Neural cell (in vitro differentiated cells): ENCODE measurements around the gene CIROP. TPM values are rescaled to one million over a fixed set of nuclear protein-coding genes. Genes with fewer than 3 reads are reported as not detected.

Experiments used
- H2AFZ ChIP-seq: fragments of 200-600, 300-800 bp; sonication (generic), shearing (Covaris generic); 2 replicates; pipeline ENCODE4 v1.6.0; 2014; ENCODE audit warnings: low read depth, mild to moderate bottlenecking, antibody characterized with exemption, low read length, moderate library complexity
- H3F3A ChIP-seq: fragments of 200-600 bp; shearing (Covaris generic); 2 replicates; pipeline ENCODE4 v1.6.1; 2016; ENCODE audit warnings: mild to moderate bottlenecking, moderate library complexity, mixed read lengths, antibody characterized with exemption, low read length; ENCODE audit not compliant: insufficient read depth, poor library complexity, severe bottlenecking
- H3K27ac ChIP-seq: fragments of 200-600, 300-800 bp; sonication (generic), shearing (Covaris generic); 2 replicates; pipeline ENCODE4 v1.5.1; 2014; ENCODE audit warnings: mild to moderate bottlenecking, low read length, moderate library complexity
- H3K27me3 ChIP-seq: fragments of 300-800, 200-600 bp; sonication (generic), shearing (Covaris generic); 2 replicates; pipeline ENCODE4 v1.6.0; 2014; ENCODE audit warnings: mild to moderate bottlenecking, low read depth, low read length, moderate library complexity; ENCODE audit not compliant: insufficient read depth
- H3K36me3 ChIP-seq: fragments of 300-800, 200-600 bp; sonication (generic), shearing (Covaris generic); 2 replicates; pipeline ENCODE4 v1.5.1; 2014; ENCODE audit warnings: mild to moderate bottlenecking, antibody characterized with exemption, low read length, moderate library complexity; ENCODE audit not compliant: insufficient read depth
- H3K4me2 ChIP-seq: fragments of 300-800, 200-600 bp; sonication (generic), shearing (Covaris generic); 2 replicates; pipeline ENCODE4 v1.6.0; 2014; ENCODE audit warnings: mild to moderate bottlenecking, low read length
- H3K4me3 ChIP-seq: fragments of 300-800, 200-600 bp; sonication (generic), shearing (Covaris generic); 2 replicates; pipeline ENCODE4 v1.5.1; 2014; ENCODE audit warnings: mild to moderate bottlenecking, low read length, moderate library complexity
- H3K79me2 ChIP-seq: fragments of 200-600 bp; shearing (Covaris generic); replicated peaks from 2 replicates; pipeline ENCODE4 v1.6.0; 2014; ENCODE audit warnings: mild to moderate bottlenecking, low read length, moderate library complexity; ENCODE audit not compliant: insufficient read depth
- H3K9ac ChIP-seq: fragments of 300-800, 200-600 bp; sonication (generic), shearing (Covaris generic); 2 replicates; pipeline ENCODE4 v1.6.1; 2016; ENCODE audit warnings: mild to moderate bottlenecking, low read length, mixed read lengths
- H3K9me2 ChIP-seq: fragments of 200-600 bp; shearing (Covaris generic); 2 replicates; pipeline ENCODE4 v1.6.1; 2016; ENCODE audit warnings: mild to moderate bottlenecking, low read length, mixed read lengths; ENCODE audit not compliant: insufficient read depth
- H3K9me3 ChIP-seq: fragments of 200-600, 300-800 bp; sonication (generic), shearing (Covaris generic); 2 replicates; pipeline ENCODE4 v1.6.1; 2016; ENCODE audit warnings: mild to moderate bottlenecking, mixed run types, low read length, moderate library complexity, mixed read lengths
- H4K20me1 ChIP-seq: fragments of 200-600 bp; shearing (Covaris generic); 2 replicates; pipeline ENCODE4 v1.6.1; 2016; ENCODE audit warnings: mild to moderate bottlenecking, mixed run types; ENCODE audit not compliant: insufficient read depth
- CTCF ChIP-seq: fragments of 450-650 bp; IDR thresholded peaks from 2 replicates; pipeline ENCODE4 v1.5.1; 2014; ENCODE audit warnings: antibody characterized with exemption, mild to moderate bottlenecking, moderate library complexity; ENCODE audit not compliant: poor library complexity, severe bottlenecking
- EP300 ChIP-seq: fragments of 450-650 bp; conservative IDR thresholded peaks from 2 replicates; pipeline ENCODE4 v1.6.1; 2014; ENCODE audit warnings: antibody characterized with exemption, mild to moderate bottlenecking, moderate library complexity; ENCODE audit not compliant: poor library complexity, severe bottlenecking
- EZH2 ChIP-seq: fragments of 200-600, 300-800 bp; shearing (Covaris generic), sonication (generic); IDR thresholded peaks from 2 replicates; pipeline ENCODE4 v1.6.1; 2014; ENCODE audit warnings: antibody characterized with exemption, low read length, borderline replicate concordance, mild to moderate bottlenecking; ENCODE audit not compliant: insufficient read depth, poor library complexity, severe bottlenecking
- MXI1 ChIP-seq: fragments of 450-650 bp; conservative IDR thresholded peaks from 2 replicates; pipeline ENCODE4 v1.6.1; 2014; ENCODE audit warnings: antibody characterized with exemption, mild to moderate bottlenecking; ENCODE audit not compliant: poor library complexity, severe bottlenecking
- POLR2AphosphoS5 ChIP-seq: IDR thresholded peaks from 2 replicates; pipeline ENCODE4 v1.6.1; 2012
- RAD21 ChIP-seq: fragments of 450-650 bp; conservative IDR thresholded peaks from 2 replicates; pipeline ENCODE4 v1.6.1; 2014; ENCODE audit warnings: antibody characterized with exemption, mild to moderate bottlenecking, moderate library complexity
- SMC3 ChIP-seq: fragments of 450-650 bp; conservative IDR thresholded peaks from 2 replicates; pipeline ENCODE4 v1.6.1; 2014; ENCODE audit warnings: antibody characterized with exemption, mild to moderate bottlenecking, moderate library complexity; ENCODE audit not compliant: poor library complexity
- TAF1 ChIP-seq: IDR thresholded peaks from 2 replicates; pipeline ENCODE4 v1.6.1; 2012; ENCODE audit warnings: low read depth
- polyA plus RNA-seq: library from polyadenylated mRNA; depleted of rRNA; stranded (reverse); fragments of >200 nt; gene quantifications from 2 replicates; pipeline ENCODE4 v1.2.3, GENCODE V29; 2014
- TF ChIP-seq, protein P1 (sequence below): IDR thresholded peaks from 2 replicates; pipeline ENCODE4 v1.6.1; 2012; ENCODE audit warnings: borderline replicate concordance

Gene CIROP
- polyA plus RNA-seq, 1 donor from 2014 or later = not detected

GRCh38 chr14:23149745-23150144, 45.0 kb upstream of the CIROP start:
- no peak overlapping the region for H3K27ac ChIP-seq
- TF ChIP-seq RAD21 (no peak), SMC3 (no peak), TAF1 (no peak), MXI1 (no peak), CTCF (no peak), EZH2 (no peak), POLR2AphosphoS5 (no peak), EP300 (no peak)
- TF ChIP-seq, protein P1, sequence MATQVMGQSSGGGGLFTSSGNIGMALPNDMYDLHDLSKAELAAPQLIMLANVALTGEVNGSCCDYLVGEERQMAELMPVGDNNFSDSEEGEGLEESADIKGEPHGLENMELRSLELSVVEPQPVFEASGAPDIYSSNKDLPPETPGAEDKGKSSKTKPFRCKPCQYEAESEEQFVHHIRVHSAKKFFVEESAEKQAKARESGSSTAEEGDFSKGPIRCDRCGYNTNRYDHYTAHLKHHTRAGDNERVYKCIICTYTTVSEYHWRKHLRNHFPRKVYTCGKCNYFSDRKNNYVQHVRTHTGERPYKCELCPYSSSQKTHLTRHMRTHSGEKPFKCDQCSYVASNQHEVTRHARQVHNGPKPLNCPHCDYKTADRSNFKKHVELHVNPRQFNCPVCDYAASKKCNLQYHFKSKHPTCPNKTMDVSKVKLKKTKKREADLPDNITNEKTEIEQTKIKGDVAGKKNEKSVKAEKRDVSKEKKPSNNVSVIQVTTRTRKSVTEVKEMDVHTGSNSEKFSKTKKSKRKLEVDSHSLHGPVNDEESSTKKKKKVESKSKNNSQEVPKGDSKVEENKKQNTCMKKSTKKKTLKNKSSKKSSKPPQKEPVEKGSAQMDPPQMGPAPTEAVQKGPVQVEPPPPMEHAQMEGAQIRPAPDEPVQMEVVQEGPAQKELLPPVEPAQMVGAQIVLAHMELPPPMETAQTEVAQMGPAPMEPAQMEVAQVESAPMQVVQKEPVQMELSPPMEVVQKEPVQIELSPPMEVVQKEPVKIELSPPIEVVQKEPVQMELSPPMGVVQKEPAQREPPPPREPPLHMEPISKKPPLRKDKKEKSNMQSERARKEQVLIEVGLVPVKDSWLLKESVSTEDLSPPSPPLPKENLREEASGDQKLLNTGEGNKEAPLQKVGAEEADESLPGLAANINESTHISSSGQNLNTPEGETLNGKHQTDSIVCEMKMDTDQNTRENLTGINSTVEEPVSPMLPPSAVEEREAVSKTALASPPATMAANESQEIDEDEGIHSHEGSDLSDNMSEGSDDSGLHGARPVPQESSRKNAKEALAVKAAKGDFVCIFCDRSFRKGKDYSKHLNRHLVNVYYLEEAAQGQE = no peak
- H2AFZ ChIP-seq = no peak overlapping the region
- no peaks in the 10 kb centered on the region for H3K36me3 ChIP-seq
- H3K9me3 ChIP-seq = no peaks in the 10 kb centered on the region
- no peak overlapping the region for H3K4me2 ChIP-seq
- H3K9ac ChIP-seq = no peak overlapping the region
- no peaks in the 10 kb centered on the region for H4K20me1 ChIP-seq
- H3K79me2 ChIP-seq = no peaks in the 10 kb centered on the region
- no peaks in the 10 kb centered on the region for H3K9me2 ChIP-seq
- no peak overlapping the region for H3K4me3 ChIP-seq
- no peaks in the 10 kb centered on the region for H3K27me3 ChIP-seq
- no peaks in the 10 kb centered on the region for H3F3A ChIP-seq

GRCh38 chr14:23148591-23149249, 43.9 kb upstream of the CIROP start:
- Histone ChIP-seq H3K27ac (no peak overlapping the region), H4K20me1 (no peaks in the 10 kb centered on the region), H3K4me2 (no peak overlapping the region), H3K9me2 (no peaks in the 10 kb centered on the region), H3K4me3 (no peak overlapping the region), H3K36me3 (no peaks in the 10 kb centered on the region), H3K9me3 (no peaks in the 10 kb centered on the region), H3K9ac (no peak overlapping the region), H3F3A (no peaks in the 10 kb centered on the region), H3K79me2 (no peaks in the 10 kb centered on the region), H3K27me3 (no peaks in the 10 kb centered on the region), H2AFZ (no peak overlapping the region)
- TF ChIP-seq MXI1 (no peak), RAD21 (no peak), EZH2 (no peak), TAF1 (no peak), SMC3 (no peak), EP300 (no peak), POLR2AphosphoS5 (no peak), CTCF (no peak)
- TF ChIP-seq, protein P1 = no peak
